Measurements from ENCODE around the gene DLG4.

DNA sequence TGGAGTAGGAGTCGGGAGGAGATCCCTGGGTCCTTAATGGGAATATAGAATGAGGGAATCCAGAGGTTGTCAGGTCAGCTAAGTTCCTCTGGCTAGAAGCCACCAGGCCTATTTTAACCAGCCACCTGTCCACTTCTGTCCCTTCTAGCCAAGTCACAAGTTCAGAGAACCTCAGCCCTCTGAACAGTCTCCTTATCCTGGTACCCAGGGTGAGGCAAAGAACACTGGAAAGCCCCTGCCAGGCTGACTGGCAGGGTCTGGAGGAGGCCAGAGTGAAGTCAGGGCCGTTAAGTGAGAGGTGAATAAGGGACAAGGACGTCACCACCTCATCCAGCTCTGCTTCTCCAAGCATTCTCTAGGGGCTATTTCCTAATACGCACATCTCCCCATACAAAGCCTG lies 29.2 kb upstream of the DLG4 start:
- TF ChIP-seq POLR2A (IDR thresholded peaks at IDR 0.05; ENCODE audit: low read length) (no peak), GATA1 (IDR thresholded peaks at IDR 0.05; ENCODE audit: low read depth, low read length) (no peak)

All from erythroblast (primary cell).